MCF 10A (cell line): ENCODE results near the gene PRELID3B. TPM values are rescaled to one million over a fixed set of nuclear protein-coding genes. Genes with fewer than 3 reads are reported as not detected.

Experiments
- BruUV-seq: library from RNA; stranded (reverse); fragments of 400-500 nt; replicated peaks from 2 replicates; lab custom pipeline; 2021; lab: Mats Ljungman, UMichigan
- CTCF ChIA-PET: fragments of 300-600 bp; sonication (Branson Sonifier 250); formaldehyde crosslinking; extraction: SDS; loops from one replicate; lab custom pipeline; 2021; ENCODE audit warnings: antibody characterized with exemption, inconsistent platforms; lab: Yijun Ruan, JAX
- POLR2A ChIA-PET: fragments of 300-600, 350-650 bp; sonication (Branson Sonifier 250); formaldehyde crosslinking; extraction: SDS; loops from one replicate; lab custom pipeline; 2020; ENCODE audit warnings: antibody characterized with exemption, inconsistent platforms; lab: Yijun Ruan, JAX
- DNase-seq: peaks from one replicate; pipeline ENCODE4 v3.0.0-alpha.2; 2018; ENCODE audit not compliant: unreplicated experiment
- H3K27ac Mint-ChIP-seq: one replicate; pipeline ENCODE4 v1.8.0; 2022; ENCODE audit warnings: mild to moderate bottlenecking, low read depth, mixed read lengths; ENCODE audit not compliant: unreplicated experiment
- H3K27me3 Mint-ChIP-seq: one replicate; pipeline ENCODE4 v1.8.0; 2022; ENCODE audit warnings: mixed read lengths; ENCODE audit not compliant: insufficient read depth, unreplicated experiment
- H3K36me3 Mint-ChIP-seq: one replicate; pipeline ENCODE4 v1.8.0; 2022; ENCODE audit warnings: mild to moderate bottlenecking, moderate library complexity, mixed read lengths; ENCODE audit not compliant: insufficient read depth, unreplicated experiment
- H3K4me1 Mint-ChIP-seq: one replicate; pipeline ENCODE4 v1.8.0; 2022; ENCODE audit warnings: mixed read lengths; ENCODE audit not compliant: insufficient read depth, unreplicated experiment
- H3K4me3 Mint-ChIP-seq: one replicate; pipeline ENCODE4 v1.8.0; 2022; ENCODE audit warnings: mild to moderate bottlenecking, moderate library complexity, mixed read lengths; ENCODE audit not compliant: unreplicated experiment
- H3K9me3 Mint-ChIP-seq: one replicate; pipeline ENCODE4 v1.8.0; 2022; ENCODE audit warnings: mixed read lengths; ENCODE audit not compliant: unreplicated experiment
- CTCF ChIP-seq: fragments of 200-600 bp; IDR thresholded peaks from one replicate; pipeline ENCODE4 v1.8.0; 2022; ENCODE audit warnings: antibody characterized with exemption, mild to moderate bottlenecking; ENCODE audit not compliant: unreplicated experiment
- intact Hi-C: fragments of 100-400 bp; cut with micrococcal nuclease; formaldehyde crosslinking; loops from 2 replicates; pipeline ENCODE4 v1.14.1; 2022
- total RNA-seq: library from RNA; stranded (reverse); gene quantifications from 2 replicates; pipeline ENCODE4 v1.2.3, GENCODE V29; 2022

PRELID3B gene
- total RNA-seq, 1 experiment from 2014 or later: 197 TPM

DNA sequence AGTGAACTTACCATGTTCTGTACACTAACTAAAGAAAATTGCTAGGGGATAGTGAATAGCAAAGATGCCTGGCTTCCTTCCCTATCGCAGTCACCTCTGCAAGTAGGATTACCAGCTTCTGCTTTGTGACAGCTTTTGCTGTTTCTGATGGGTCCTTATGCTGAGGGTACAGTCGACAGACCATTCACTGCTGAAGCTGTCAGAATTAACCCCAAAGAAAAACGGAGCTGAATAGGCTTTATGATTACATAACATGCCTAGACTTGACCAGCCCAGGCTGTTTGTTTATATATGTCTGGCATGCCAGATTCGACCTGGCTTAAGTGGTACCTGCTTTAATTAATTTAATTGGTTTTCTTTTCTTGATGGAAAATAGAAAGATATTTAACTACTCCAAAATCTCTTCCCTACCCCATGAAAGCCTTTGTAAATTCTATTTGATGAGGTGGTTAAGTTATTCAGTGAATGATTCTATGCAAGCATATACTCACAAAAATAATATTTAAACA, 21.7 kb upstream of the PRELID3B start:
- Mint-ChIP-seq H3K9me3 (no peaks in the 10 kb centered on the region), H3K27ac (no peak overlapping the region), H3K4me1 (peaks cover 10% of the 10 kb centered on the region), H3K27me3 (no peaks in the 10 kb centered on the region), H3K36me3 (peaks cover 5% of the 10 kb centered on the region), H3K4me3 (peak overlapping the region; percentile 2)
- no peak for DNase-seq
- no TSS peak for BruUV-seq
- no peak for TF ChIP-seq CTCF
- CTCF ChIA-PET: interaction anchor here (0.6 to 2.9 kb wide), 12 partner anchors 8 to 431 kb away, joined by 3 to 13 read pairs (median 4); no protein-coding TSS in a partner anchor
- intact Hi-C loops: no loop called here
- POLR2A ChIA-PET: interaction anchor here (0.9 to 3.0 kb wide), 11 partner anchors 10 to 194 kb away, joined by 3 to 15 read pairs (median 4); partner anchors contain the start of genes ATP5F1E and PRELID3B

- Mint-ChIP-seq H3K4me1 (peaks cover 10% of the 10 kb centered on the region), H3K27me3 (no peaks in the 10 kb centered on the region), H3K27ac (peak overlapping the region; percentile 69), H3K4me3 (peak overlapping the region; percentile 2), H3K36me3 (peaks cover 5% of the 10 kb centered on the region), H3K9me3 (no peaks in the 10 kb centered on the region)
- POLR2A ChIA-PET: interaction anchor here (0.5 to 3.0 kb wide), 16 partner anchors 9 to 193 kb away, joined by 3 to 15 read pairs (median 4); partner anchors contain the start of genes ATP5F1E and PRELID3B
- intact Hi-C loops: no loop called here
- CTCF ChIA-PET: interaction anchor here (0.6 to 2.9 kb wide), 11 partner anchors 10 to 432 kb away, joined by 3 to 13 read pairs (median 4); no protein-coding TSS in a partner anchor
- no TSS peak for BruUV-seq
- TF ChIP-seq CTCF: no peak
- DNase-seq: peak; percentile 85
Measured at GRCh38 chr20:59063358-59064213, 21.0 kb upstream of the PRELID3B start.

DNA sequence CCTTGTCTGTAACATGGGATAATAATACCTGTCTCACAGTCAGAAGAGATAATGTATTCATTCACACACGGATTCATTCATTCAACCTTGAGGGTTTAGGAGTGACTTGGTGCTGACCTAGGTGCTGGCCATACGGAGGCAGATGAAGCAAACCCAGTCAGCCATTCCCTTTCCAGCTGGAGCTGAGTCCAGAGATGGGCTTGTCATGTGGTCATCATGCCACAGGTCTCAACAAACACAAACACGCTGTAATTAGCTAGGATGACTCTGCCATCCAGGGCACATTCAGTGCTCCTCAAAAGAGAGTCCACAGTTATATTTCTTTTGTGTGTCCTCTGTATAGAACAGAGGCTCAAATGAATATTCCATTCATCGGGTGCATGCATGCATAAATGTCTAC, 19.5 kb upstream of the PRELID3B start:
- no peak overlapping the region for H3K27ac Mint-ChIP-seq
- H3K36me3 Mint-ChIP-seq: no peaks in the 10 kb centered on the region
- H3K27me3 Mint-ChIP-seq: no peaks in the 10 kb centered on the region
- H3K4me3 Mint-ChIP-seq: no peak overlapping the region
- no peak for DNase-seq
- no peak for TF ChIP-seq CTCF
- intact Hi-C loops: no loop called here
- H3K4me1 Mint-ChIP-seq: peaks cover 10% of the 10 kb centered on the region
- BruUV-seq: no TSS peak
- H3K9me3 Mint-ChIP-seq: no peaks in the 10 kb centered on the region
- ChIA-PET CTCF (interaction anchor here (0.7 kb wide), 1 partner anchor 169 kb away, joined by 3 read pairs; no protein-coding TSS in a partner anchor), POLR2A (interaction anchor here (0.6 to 3.0 kb wide), 2 partner anchors 30 to 37 kb away, joined by 3 to 15 read pairs; partner anchors contain the start of gene ATP5F1E)

DNA sequence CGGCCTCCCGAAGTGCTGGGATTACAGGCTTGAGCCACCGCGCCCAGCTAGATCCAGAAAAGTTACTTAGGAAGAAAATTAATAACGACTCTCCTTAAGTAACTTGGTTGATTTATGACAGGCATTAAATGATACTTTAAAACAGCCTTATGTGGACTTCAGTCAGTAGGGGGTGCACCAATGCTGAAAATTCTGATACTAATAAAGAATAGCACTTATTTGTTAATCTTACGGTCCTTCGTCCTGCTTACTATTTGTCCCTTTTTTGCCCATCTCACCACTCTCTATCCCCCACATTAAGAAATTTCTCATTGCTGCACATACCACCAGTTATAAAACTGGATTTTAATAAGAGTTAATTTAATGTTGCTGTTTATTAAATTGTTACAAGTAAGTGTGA, 12.7 kb upstream of the PRELID3B start:
- ChIA-PET CTCF (interaction anchor here (0.6 to 2.6 kb wide), 11 partner anchors 9 to 399 kb away, joined by 3 to 11 read pairs (median 3); no protein-coding TSS in a partner anchor), POLR2A (interaction anchor here (1.1 kb wide), 1 partner anchor 9 kb away, joined by 3 read pairs; no protein-coding TSS in a partner anchor)
- intact Hi-C loops: loop anchor here (1.0 to 5.0 kb wide), 2 partner anchors 152 to 167 kb away; no protein-coding TSS in a partner anchor
- peak; percentile 53 for TF ChIP-seq CTCF
- no peak overlapping the region for H3K4me3 Mint-ChIP-seq
- no peaks in the 10 kb centered on the region for H3K4me1 Mint-ChIP-seq
- no peaks in the 10 kb centered on the region for H3K9me3 Mint-ChIP-seq
- H3K36me3 Mint-ChIP-seq: no peaks in the 10 kb centered on the region
- peak; percentile 39 for DNase-seq
- H3K27ac Mint-ChIP-seq: no peak overlapping the region
- H3K27me3 Mint-ChIP-seq: peaks cover 32% of the 10 kb centered on the region
- BruUV-seq: no TSS peak
